Measurements from ENCODE around the gene EEF1A1.
"Not testable (repeated sequence)": the region's sequence is repeated elsewhere in the genome, so short reads cannot be mapped to it uniquely, and the experiment has no call there.

EEF1A1 gene

DNA sequence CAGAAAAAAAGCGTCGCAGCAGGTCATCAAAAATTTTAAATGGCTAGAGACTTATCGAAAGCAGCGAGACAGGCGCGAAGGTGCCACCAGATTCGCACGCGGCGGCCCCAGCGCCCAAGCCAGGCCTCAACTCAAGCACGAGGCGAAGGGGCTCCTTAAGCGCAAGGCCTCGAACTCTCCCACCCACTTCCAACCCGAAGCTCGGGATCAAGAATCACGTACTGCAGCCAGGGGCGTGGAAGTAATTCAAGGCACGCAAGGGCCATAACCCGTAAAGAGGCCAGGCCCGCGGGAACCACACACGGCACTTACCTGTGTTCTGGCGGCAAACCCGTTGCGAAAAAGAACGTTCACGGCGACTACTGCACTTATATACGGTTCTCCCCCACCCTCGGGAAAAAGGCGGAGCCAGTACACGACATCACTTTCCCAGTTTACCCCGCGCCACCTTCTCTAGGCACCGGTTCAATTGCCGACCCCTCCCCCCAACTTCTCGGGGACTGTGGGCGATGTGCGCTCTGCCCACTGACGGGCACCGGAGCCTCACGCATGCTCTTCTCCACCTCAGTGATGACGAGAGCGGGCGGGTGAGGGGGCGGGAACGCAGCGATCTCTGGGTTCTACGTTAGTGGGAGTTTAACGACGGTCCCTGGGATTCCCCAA, at the start of gene EEF1A1:
Gene EEF1A1, minus strand, starts transcription at position 345 of the 663 bp plus-strand sequence. CDS start 1,006 bp downstream, outside the sequence.
- DNase-seq (ENCODE audit: low read depth), result peak; percentile 100

DNA sequence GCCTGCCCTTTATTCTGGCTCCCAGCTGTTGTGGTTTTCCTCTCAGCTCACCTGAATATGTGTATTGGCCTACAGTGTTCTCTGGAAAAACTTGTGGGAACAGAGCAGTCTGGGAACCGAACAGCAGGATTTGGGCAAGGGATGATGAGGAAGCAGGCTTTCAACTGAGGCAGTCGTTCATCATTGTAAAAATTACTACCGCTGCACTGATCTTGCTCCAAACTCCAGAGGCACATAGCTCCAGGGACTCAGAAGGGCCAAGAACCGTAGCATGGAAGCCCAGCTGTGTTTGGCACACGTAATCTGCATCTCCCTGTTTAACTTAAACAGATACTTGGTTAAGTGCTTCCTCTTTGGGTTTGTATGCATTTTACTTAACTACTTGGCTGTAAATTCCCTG, 48.3 kb upstream of the EEF1A1 start:
- DNase-seq (ENCODE audit: low read depth), result no peak

DNA sequence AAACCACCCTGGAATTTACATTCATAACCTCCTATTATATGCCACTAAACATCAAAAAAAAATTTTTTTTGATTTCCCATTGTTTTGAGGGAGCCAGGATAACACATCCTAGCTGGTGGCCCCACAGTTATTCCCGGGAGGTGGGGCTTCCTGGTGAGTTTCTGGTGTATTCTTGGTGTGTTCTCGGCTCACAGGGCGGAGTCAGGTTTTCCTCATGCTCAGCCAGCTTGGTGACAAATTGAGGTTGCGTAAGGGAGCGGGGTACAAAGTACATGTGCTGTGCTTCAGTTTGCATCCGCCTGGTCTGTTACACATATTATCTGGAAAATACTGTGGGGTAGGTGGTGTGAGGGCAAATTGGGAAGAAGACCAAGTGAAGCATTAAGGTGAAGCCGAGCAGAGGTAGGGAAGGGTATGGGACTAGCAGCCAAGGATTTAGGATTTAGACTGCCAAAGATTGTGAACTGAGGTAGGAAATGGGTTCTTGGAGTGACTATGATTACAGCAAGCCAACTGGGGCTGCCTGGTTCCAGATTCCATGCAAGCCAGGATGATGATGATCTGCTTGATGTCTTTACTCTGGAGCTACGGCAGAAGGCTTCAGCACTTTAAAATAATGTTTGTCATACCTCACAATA, 46.2 kb upstream of the EEF1A1 start:
- peak; percentile 73 for DNase-seq (ENCODE audit: low read depth)

DNA sequence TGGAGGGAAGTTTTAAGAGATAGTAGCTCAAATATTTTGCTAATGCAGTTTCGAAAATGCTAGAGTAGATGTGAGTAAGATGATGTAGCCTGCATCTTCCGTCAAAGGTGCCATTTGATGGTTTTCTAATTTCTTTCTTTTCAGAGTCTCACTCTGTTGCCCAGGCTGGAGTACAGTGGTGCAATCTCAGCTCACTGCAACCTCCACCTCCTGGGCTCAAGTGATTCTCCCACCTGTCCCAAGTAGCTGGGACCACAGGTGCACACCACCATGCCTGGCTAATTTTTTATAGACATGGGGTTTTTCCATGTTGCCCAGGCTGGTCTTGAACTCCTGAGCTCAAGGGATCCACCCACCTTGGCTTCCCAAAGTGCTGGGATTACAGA, 45.6 kb upstream of the EEF1A1 start:
- DNase-seq (ENCODE audit: low read depth), result not testable (repeated sequence)

DNA sequence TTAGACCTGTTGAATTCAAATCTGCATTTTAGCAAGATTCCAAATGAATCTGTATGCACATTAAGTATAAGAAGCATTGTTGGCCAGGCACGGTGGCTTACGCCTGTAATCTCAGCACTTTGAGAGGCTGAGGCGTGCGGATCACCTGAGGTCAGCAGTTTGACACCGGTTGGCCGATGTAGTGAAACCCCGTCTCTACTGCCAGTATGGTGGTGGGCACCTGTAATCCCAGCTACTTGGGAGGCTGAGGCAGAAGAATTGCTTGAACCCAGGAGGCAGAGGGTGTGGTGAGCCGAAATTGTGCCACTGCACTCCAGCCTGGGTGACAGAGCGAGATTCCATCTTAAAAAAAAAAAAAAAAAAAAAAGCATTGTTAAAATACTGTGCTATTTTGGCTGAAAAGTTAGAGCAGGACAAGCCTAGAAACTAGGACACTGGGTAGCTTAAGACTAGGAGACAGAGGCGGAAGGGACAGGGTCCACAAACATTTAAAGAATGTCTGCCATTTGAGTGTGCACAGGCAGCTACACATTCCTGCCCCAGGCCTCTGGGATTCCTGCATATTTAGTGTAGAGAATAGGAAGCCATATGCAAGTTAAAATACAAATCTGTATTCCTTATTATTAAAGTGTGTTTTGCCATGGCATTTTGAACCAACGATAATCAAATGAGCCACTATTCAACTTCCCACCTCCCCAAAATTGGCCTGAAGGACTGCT, 45.1 kb upstream of the EEF1A1 start:
- DNase-seq (ENCODE audit: low read depth), result no peak

DNA sequence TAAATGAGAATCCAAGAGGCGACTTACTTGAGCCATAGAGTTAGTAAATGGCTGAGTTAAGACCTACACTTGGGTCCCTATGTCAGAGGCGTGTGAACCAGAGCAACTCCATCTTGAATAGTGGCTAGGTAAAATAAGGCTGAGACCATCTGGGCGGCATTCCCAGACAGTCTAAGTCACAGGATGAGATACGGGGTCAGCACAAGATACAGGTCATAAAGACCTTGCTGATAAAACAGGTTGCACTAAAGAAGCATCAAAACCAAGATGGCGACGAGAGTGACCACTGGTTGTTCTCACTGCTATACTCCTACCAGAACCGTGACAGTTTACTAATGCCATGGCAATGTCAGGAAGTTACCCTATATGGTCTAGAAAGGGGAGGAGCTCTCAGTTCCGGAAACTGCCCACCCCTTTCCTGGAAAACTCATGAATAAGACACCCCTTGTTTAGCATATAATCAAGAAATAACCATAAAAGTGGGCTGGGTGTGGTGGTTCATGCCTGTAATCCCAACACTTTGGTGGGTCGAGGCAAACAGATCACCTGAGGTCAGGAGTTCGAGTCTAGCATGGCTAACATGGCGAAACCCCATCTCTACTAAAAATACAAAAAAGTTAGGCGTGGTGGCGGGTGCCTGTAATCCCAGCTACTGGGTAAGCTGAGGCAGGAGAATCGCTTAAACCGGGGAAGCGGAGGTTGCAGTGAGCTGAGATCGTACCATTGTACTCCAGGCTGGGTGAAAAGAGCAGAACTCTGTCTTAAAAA, 43.9 kb upstream of the EEF1A1 start:
- DNase-seq (ENCODE audit: low read depth), result no peak

DNA sequence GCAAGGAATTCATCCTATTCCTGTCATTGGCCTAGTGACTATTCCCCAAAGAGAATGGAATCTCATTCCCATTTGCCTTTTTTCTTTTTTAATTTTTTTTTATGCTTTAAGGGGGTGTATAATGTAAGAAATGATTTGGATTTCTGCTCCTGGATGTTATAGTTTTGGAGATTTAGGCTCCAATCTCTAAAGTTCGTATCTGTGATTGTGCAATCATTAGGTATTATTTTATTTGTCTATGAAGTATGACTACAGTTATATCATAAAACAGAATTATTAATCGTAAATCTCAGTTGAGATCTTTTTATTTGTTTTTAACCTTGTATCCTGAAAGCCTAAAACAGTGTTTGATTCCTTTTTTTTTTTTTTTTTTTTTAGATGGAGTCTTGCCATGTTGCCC, 41.7 kb upstream of the EEF1A1 start:
- no peak for DNase-seq (ENCODE audit: low read depth)

DNA sequence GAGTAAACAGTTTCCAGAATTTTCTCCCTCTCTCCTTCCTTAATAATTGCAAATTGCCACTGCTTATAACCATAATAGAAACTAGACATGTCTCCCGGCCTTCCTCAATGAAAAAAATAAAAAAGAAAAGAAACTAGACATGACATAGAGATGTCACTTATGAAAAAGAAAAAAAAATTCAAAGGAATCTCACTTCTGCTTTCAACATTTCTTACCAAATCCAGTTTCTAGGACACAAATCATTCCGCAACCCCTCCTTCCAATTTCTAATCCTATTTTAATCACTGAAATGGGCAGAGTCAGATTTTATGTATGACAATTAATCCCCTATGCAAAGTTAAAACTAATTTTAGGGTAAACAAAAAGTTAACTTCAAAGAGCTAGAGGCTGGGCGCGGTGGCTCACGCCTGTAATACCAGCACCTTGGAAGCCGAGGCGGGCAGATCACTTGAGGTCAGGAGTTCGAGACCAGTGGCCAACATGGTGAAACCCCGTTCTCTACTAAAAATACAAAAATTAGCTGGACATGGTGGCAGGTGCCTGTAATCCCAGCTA, 40.1 kb upstream of the EEF1A1 start:
- no peak for DNase-seq (ENCODE audit: low read depth)

DNA sequence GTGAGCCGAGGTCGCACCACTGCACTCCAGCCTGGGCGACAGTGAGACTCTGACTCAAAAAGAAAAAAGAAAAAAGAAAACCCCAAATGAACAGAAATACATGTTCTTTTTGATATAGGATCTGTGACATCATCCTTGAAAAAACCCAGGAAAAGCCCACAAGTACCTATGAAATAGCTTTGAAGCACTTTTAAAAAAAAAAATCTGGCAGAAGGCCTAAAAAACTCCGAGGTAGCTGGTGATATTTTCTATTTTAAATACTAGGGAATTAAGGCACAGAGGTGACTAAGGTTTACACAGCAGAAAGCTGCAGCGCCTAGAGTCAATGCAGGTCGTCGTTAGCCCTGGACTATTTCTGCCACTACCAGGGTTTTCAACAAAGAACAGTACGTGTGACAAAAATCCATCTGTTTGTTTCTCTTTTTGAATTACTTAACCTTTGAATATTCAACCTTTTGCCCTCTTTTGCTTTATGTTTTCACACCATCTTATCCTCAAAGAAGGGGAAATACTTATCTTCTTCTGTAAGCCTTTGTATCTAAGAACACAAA, 39.4 kb upstream of the EEF1A1 start:
- DNase-seq (ENCODE audit: low read depth), result no peak

DNA sequence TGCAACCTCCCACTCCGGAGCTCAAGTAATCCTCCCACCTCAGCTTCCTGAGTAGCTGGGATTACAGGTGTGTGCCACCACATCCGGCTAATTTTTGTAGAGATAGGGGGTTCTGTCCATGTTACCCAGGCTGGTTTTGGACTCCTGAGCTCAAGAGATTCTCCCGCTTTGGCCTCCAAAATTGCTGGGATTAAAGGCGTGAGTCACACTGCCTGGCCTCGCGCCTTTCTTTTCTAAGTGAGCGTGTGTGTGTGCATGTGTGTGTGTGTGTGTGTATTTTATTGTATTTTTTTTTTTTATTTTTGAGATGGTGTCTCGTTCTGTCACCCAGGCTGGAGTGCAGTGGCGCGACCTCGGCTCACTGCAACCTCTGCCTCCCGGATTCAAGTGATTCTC, 38.6 kb upstream of the EEF1A1 start:
- DNase-seq (ENCODE audit: low read depth), result not testable (repeated sequence)

DNA sequence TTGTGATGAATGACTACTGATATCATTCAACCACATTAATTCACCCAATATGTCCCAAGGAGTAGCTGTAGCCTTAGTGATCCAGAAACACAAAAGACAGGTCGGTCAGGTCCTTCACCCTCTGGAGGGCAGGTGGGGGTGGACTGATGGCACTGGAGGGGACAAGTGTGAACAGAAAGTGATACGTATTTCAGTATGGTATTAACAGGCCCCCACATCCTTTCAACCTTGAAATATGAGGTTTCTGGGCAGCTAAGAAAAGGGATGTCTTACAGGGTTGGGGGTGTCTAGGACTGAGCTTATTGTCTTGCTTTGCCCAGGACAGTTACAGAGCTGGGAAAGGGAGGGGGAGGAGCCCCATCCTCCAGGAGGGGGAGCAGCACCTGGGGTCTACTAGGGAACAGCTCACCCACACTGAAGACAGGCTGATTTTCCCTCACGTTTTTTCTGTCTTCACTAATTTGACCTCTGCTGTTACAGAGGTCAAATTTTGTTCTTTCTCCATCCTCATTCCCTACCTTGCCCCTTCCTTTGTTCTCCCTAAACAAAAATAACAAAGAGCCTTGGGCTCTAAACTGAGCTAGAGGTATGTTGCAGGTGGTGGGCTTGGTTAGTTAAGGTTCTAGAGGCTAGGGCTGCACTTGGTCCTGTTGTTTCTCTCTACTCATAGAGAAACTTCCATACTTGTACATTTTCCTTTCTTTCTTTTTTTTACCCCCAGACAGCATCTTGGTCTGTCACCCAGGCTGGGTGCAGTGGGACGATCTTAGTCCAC, 38.0 kb upstream of the EEF1A1 start:
- no peak for DNase-seq (ENCODE audit: low read depth)

DNA sequence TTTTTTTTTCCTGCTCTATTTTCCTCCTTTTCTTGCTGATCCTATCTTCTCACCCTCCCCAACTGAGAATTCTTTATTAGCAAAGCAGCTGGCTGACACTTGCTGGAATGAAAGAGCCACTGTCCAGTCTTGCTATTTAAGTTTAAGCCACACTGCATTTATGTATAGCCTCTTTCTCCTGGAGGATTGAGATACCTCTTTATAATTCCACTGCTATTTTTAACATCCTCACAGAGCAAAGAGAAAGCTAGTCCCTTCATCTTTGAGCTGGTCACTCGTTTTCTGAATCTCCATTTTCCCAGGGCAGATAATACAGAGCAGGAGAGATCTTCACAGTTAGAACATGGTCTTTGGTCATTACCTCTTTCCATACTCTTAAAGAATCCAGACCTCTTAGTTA, 36.0 kb upstream of the EEF1A1 start:
- DNase-seq (ENCODE audit: low read depth), result no peak

DNA sequence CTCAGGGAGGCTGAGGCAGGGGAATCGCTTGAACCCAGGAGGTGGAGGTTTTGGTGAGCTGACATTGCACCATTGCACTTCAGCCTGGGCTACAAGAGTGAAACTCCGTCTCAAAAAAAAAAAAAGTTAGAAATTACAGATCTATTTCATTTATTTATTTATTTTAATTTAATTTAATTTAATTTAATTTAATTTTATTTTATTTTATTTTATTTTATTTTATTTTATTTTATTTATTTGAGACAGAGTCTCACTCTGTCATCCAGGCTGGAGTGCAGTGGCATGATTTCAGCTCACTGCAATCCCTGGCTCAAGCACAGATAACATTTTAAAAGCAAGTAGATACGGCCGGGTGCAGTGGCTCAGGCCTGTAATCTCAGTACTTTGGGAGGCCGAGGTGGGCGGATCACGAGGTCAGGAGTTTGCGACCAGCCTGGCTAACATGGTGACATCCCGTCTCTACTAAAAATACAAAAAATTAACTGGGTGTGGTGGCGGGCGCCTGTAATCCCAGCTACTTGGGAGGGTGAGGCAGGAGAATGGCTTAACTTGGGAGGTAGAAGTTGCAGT, 34.6 kb upstream of the EEF1A1 start:
- DNase-seq (ENCODE audit: low read depth), result not testable (repeated sequence)

DNA sequence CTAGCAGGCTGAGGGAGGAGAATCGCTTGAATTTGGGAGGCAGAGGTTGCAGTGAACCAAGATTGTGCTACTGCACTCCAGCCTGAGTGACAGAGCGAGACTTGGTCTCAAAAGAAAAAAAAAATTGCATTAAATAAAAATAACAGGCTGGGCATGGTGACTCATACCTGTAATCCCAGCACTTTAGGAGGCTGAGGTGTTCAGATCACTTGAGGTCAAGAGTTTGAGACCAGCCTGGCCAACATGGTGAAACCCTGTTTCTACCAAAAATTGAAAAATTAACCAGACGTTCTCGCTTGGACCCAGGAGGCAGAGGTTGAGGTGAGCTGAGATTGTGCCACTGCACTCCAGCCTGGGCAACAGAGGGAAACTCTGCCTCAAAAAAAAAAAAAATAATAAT, 30.3 kb upstream of the EEF1A1 start:
- DNase-seq (ENCODE audit: low read depth), result not testable (repeated sequence)

DNA sequence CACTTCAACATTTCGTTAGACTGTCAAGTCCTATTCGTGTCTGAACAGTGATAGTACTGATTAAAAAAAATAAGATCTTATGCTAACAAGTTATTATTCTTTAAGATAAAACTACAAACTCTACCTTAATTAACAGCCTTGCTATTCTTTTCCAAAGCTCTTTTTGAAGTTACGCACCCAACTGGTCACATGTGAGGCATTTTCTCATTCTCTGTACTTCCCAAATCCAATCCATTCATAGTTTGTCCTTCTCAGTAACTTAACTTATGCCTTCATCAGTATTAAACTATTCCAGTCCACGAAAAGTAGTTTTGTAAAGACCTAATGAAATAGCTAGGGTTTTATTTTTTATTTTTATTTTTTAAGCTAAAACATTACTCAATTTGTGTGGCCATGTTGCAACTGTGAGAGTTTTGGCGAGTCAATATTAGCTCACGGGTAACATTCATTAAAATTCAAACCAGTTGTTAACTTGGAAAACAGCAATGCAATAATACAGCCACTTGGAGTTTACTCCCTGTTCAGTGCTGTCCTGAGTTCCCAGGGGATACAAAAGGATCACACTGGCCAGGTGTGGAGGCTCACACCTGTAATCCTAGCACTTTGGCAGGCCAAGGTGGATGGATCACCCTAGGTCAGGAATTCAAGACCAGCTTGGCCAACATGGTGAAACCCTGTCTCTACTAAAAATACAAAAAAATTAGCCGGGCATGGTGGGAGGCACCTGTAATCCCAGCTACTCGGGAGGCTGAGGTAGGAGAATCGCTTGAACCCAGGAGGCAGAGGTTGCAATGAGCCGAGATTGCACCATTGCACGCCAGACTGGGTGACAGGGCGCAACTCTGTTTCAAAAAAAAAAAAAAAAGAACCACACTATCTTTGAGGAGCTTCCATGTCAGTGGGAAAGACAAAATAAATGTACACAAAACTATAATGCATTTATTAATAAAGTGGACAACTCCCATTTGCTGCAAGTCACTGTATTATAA, 27.9 kb upstream of the EEF1A1 start:
- DNase-seq (ENCODE audit: low read depth), result peak; percentile 22

DNA sequence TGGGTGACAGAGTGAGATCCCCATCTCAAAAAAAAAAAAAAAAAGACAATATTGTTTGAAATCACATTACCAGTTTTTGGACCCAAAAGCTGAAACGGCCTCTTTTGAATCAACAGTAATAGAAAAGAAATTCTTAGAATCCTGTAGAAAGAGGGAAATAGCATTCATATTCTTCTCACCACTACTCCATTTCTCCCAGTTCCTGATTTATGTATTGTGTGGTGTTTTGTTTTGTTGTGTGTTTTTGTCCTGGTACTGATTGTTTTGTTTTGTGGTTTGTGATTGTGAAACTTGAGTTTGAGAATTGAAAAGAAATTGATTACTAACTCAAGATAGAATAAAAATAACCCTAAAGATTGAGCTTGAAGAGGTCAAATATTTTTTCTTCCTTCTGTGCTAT, 26.2 kb upstream of the EEF1A1 start:
- DNase-seq (ENCODE audit: low read depth), result no peak

DNA sequence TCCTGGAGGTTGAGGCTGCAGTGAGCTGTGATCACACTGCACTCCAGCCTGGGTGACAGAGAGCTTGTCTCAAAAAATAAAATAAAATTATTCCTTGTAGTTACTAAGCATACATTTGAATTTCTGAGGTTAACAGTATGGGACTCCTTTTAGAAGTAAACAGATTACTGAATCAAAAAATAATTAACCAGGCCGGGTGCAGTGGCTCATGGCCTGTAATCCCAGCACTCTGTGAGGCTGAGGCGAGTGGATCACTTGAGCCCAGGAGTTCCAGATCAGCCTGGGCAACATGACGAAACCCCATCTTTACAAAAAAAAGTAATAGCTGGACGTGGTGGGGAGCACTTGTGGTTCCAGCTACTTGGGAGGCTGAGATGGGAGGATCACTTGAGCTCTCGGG, 22.1 kb upstream of the EEF1A1 start:
- no peak for DNase-seq (ENCODE audit: low read depth)

DNA sequence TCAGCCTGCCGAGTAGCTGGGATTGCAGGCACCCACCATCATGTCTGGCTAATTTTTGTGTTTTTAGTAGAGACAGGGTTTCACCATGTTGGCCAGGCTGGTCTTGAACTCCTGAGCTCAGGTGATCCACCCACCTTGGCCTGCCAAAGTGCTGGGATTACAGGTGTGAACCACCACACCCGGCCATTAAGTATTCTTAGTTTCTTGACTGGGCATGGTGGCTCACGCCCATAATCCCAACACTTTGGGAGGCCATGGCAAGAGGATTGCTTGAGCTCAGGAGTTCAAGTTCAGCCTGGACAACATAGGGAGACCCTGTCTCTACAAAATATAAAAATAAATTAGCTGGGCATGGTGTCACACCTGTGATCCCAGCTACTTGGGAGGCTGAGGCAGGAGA, 21.6 kb upstream of the EEF1A1 start:
- not testable (repeated sequence) for DNase-seq (ENCODE audit: low read depth)

DNA sequence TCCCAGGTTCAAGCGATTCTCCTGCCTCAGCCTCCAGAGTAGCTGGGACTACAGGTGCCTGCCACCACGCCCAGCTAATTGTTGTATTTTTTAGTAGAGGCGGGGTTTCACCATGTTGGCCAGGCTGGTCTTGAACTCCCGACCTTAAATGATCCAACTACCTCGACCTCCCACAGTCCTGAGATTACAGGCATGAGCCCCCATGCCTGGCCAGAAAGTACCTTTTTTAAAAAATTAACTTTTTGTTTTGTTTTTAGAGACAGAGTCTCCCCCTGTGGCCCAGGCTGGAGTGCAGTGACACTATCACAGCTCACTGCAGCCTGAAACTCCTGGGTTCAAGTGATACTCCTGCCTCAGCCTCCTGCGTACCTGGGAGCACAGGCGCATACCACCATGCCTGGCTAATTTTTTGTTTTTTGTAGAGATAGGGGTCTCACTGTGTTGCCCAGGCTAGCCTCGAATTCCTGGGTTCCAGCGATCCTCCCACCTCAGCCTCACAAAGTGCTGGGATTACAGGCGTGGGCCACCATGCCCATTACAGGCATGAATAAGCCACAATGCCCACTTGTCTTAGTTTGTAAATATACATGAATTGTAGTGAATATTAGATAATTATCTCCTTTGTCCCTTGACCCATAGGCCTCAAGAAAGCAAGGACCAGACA, 17.4 kb upstream of the EEF1A1 start:
- no peak for DNase-seq (ENCODE audit: low read depth)
